KOPT-K1 (cell line): Measurements from ENCODE around the gene ZNF154.
A peak's percentile ranks its signal among the peaks of the same experiment; 100 is the strongest.

ENCODE experiments used
- H3K27ac ChIP-seq: fragments of 200-600 bp; sonication (generic); 2 replicates; pipeline ENCODE4 v1.5.1; 2016; ENCODE audit warnings: antibody characterized with exemption, mild to moderate bottlenecking, low read depth, low read length; ENCODE audit not compliant: poor library complexity, severe bottlenecking
- H3K36me3 ChIP-seq: fragments of 200-600 bp; sonication (generic); 2 replicates; pipeline ENCODE4 v1.5.1; 2017; ENCODE audit warnings: antibody characterized with exemption, mild to moderate bottlenecking, low read length, moderate library complexity; ENCODE audit not compliant: insufficient read depth
- H3K9me3 ChIP-seq: fragments of 200-600 bp; sonication (generic); 2 replicates; pipeline ENCODE4 v1.5.1; 2017; ENCODE audit warnings: antibody characterized with exemption, low read length, mild to moderate bottlenecking; ENCODE audit not compliant: insufficient read depth, poor library complexity, severe bottlenecking

Gene ZNF154

DNA sequence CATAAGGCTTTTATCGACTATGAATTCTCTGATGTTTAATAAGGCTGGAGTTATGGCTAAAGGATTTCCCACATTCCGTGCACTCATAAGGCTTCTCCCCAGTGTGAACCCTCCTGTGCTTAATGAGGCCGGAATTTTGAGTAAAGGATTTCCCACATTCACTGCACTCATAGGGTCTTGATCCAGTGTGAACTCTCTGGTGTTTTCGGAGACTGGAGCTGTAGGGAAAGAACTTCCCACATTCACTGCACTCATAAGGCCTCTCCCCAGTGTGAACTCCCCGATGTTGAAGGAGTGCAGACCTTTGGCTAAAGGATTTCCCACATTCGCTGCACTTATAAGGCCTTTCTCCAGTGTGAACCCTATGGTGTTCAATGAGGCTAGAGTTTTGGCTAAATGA, 7.4 kb downstream of the ZNF154 start:
- Histone ChIP-seq H3K9me3 (peaks cover 12% of the 10 kb centered on the region), H3K36me3 (peaks cover 98% of the 10 kb centered on the region), H3K27ac (no peak overlapping the region)

DNA sequence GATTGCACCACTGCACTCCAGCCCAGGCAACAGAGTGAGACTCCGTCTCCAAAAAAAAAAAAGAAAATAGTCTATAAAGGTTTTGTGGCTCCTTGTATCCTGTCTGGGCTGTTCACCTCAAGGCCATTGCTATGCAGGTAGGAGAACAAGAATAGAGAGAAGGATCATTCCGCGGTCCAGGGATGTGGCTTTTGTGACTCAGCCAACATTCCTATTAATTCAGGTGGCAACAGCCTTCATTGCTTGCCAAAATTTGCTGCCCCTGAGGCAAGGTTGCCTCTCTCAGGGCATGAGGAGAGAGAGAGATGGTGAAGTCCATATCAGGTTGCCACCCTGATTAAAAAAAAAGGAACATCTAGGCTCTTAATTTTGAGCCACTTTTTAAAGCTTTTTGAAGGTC, 19.3 kb downstream of the ZNF154 start:
- H3K9me3 ChIP-seq: peaks cover 65% of the 10 kb centered on the region
- H3K27ac ChIP-seq: no peak overlapping the region
- peaks cover 93% of the 10 kb centered on the region for H3K36me3 ChIP-seq

DNA sequence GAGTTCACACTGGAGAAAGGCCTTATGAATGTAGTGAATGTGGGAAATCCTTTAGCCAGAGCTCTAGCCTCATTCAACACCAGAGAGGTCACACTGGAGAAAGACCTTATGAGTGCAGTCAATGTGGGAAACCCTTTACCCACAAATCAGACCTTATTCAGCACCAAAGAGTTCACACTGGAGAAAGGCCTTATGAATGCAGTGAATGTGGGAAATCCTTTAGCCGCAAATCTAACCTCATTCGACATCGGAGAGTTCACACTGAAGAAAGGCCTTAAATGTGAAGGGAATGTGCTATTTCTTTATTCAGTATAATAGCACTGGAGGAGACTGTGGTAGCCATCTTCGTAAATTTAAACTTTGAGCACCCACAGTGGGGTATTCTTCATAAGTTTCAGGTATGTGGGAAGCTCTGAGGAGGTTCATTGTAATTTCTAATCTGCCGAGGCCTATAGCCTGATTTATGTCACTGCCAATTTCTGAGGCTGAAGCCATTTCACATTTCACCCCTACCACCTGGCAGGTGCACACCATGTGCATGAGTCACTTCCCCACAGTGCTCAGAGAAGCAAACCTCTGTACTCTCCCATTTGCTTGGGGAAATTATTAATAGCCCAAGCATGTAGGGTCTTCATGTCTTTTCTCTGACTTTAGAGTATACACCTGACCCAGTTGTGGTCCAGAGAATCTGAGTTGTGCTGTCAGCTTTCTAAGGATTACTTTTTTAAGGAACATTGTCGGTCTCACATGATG, 20.8 kb downstream of the ZNF154 start:
- peaks cover 94% of the 10 kb centered on the region for H3K36me3 ChIP-seq
- peaks cover 81% of the 10 kb centered on the region for H3K9me3 ChIP-seq

DNA sequence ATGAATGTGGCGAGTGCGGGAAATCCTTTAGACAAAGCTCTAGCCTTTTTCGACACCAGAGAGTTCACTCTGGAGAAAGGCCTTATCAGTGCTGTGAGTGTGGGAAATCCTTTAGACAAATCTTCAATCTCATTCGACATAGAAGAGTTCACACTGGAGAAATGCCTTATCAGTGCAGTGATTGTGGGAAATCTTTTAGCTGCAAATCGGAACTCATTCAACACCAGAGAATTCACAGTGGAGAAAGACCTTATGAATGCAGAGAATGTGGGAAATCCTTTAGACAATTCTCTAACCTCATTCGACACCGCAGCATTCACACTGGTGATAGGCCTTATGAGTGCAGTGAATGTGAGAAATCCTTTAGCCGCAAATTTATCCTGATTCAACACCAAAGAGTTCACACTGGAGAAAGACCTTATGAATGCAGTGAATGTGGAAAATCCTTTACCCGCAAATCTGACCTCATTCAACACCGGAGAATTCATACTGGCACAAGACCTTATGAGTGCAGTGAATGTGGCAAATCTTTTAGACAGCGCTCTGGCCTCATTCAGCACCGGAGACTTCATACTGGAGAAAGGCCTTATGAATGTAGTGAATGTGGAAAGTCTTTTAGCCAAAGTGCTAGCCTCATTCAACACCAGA, 21.5 kb downstream of the ZNF154 start:
- H3K9me3 ChIP-seq: peaks cover 86% of the 10 kb centered on the region
- H3K27ac ChIP-seq: no peak overlapping the region
- peaks cover 88% of the 10 kb centered on the region for H3K36me3 ChIP-seq

More for the DNA sequence above, 20.8 kb downstream of the ZNF154 start:
- no peak overlapping the region for H3K27ac ChIP-seq

DNA sequence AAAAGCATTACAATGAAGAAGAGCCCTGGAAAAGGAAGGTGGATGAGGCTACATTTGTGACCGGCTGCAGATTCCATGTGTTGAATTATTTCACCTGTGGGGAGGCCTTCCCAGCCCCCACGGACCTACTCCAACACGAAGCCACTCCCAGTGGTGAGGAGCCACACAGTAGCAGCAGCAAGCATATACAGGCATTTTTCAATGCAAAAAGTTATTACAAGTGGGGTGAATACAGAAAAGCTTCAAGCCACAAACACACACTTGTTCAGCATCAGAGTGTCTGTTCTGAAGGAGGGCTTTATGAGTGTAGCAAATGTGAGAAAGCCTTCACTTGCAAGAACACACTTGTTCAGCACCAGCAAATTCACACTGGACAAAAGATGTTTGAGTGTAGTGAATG, 22.3 kb downstream of the ZNF154 start:
- Histone ChIP-seq H3K27ac (no peak overlapping the region), H3K9me3 (peaks cover 86% of the 10 kb centered on the region), H3K36me3 (peaks cover 83% of the 10 kb centered on the region)

DNA sequence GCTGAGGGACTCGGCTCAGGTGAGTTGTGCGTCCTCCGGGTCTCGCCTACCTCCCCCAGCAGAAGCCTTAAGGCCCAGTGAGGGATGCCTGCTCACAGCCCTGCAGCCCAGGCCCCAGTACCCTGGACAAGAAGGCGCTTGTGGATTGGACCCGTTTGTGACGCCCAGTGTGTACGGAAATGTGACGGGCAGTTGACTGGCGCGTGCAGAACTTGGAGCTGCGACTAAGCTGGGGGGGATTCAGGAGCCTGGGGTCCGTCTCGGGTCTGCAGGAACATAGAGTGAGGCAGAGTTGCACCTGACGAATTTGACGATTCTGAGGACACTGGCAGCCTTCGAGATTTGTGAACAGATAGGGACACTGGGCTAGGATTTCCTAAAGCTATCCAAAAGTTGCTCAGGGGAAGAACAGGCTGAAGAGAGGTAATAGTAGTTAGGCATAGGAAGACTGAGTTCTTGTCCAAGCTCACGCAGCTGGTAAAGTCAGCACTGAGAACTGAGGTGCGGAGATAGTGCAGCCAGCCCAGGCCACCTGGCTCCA, 26.7 kb downstream of the ZNF154 start:
- H3K36me3 ChIP-seq: peaks cover 42% of the 10 kb centered on the region
- H3K27ac ChIP-seq: peak overlapping the region; percentile 78
- peaks cover 46% of the 10 kb centered on the region for H3K9me3 ChIP-seq

DNA sequence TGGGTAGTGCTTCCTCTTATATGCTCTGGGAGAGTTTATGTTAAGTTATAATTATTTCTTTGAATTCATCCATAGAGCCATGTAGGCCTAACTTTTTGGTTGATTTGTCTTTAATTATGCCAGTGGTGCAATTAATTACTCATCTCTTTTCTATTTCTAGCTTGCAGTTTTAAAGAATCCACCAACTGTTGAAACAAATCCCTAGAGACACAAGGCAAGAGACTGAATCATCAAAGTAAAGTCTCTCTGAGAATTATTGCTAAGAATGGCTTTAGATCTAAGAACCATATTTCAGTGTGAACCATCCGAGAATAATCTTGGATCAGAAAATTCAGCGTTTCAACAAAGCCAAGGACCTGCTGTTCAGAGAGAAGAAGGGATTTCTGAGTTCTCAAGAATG, 33.1 kb downstream of the ZNF154 start:
- Histone ChIP-seq H3K9me3 (no peaks in the 10 kb centered on the region), H3K36me3 (no peaks in the 10 kb centered on the region), H3K27ac (no peak overlapping the region)

DNA sequence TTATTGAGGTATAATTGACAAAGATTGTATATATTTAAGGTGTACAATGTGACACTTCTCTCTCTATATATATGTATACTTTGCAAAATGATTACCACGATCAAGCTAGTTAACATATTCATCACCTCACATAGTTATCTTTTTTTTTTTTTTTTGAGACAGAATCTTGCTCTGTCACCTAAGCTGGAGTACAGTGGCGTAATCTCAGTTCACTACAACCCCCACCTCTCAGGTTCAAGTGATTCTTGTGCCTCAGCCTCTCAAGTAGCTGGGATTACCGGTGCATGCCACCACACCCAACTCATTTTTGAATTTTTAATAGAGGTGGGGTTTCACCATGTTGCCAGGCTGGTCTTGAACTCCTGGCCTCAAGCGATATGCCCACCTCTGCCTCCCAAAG, 36.5 kb downstream of the ZNF154 start:
- no peaks in the 10 kb centered on the region for H3K9me3 ChIP-seq
- no peaks in the 10 kb centered on the region for H3K36me3 ChIP-seq
- no peak overlapping the region for H3K27ac ChIP-seq

DNA sequence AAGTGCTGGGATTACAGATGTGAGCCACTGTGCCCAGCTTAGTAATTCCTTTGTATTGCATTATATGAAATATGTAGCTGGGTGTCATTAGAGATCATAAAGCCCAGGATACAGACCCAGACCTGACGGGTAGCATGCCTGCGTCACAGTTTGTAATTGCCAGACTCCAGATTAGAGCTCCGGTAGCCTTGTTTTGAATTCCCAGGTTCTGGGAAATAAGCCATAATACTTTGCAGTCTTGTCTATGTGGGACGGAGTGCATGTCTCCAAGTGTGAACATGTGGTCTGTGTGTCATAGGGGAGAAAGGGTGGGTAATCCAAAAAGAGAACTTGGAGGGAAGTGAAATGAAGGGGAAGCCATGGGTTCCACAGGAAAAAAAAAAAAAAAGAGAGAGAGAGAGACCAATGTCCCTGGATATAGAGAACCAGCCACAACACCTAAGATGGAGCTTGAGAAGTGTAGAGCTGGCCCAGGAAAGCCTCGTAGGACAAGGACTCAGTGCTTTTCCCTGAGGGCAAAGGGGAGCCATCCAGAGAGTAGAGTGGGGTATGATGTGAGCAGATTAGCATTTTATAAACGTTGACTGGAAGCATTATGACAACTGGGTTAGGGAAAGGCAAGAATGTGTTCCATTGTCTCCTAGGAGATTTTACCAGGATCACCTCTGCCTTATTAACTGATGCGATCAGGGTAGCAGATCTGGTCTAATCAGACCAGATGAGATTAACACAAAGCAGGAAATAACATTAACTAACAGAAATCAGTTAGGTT, 37.7 kb downstream of the ZNF154 start:
- H3K36me3 ChIP-seq: no peaks in the 10 kb centered on the region
- H3K9me3 ChIP-seq: no peaks in the 10 kb centered on the region
- H3K27ac ChIP-seq: no peak overlapping the region

DNA sequence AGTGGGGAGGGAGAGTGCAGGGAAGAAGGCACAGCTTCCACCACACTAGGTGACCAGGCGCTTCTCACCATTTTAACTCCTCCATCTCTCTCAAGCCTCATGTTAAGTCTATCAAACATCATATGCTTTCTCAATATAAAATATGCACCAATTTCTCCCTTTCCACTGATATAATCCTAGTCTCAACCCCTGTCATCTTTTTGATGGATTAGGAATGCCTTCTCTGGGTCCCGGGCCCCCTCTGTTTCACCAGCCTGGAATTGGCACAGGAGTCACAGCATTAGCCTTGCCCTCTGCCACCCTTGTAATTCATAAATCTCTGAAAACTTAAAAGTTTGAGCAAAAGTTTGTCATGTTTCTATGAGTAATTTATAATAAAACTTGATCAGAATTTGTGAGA, 40.4 kb downstream of the ZNF154 start, which contains the start of gene ZSCAN4:
ZSCAN4 (plus strand) TSS at position 301 of the 400 bp plus-strand sequence. CDS start 7,211 bp downstream, outside the sequence.
- no peak within 1 kb of the TSS for H3K27ac ChIP-seq
- no peaks in the 10 kb centered on the region for H3K9me3 ChIP-seq
- H3K36me3 ChIP-seq: no peaks in the 10 kb centered on the region

DNA sequence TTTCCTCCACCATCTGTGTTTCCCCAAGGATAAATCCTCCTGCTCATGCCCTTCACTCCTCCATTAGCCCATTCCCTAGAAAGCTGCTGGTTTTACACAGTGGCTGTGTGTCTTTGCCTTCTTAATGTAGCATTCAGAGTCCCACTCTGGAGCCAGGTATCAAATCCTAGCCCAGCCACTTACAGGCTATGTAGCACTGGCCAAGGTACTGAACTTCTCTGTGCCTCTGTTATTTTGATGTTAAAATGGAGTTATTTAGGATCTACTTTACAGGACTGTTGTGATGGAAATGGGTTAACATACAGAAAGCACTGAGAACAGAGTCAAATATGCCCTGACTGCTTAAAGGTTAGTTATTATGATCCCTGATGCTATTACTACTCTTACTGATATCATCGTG, 41.8 kb downstream of the ZNF154 start:
- H3K9me3 ChIP-seq: no peaks in the 10 kb centered on the region
- no peak overlapping the region for H3K27ac ChIP-seq
- no peaks in the 10 kb centered on the region for H3K36me3 ChIP-seq

DNA sequence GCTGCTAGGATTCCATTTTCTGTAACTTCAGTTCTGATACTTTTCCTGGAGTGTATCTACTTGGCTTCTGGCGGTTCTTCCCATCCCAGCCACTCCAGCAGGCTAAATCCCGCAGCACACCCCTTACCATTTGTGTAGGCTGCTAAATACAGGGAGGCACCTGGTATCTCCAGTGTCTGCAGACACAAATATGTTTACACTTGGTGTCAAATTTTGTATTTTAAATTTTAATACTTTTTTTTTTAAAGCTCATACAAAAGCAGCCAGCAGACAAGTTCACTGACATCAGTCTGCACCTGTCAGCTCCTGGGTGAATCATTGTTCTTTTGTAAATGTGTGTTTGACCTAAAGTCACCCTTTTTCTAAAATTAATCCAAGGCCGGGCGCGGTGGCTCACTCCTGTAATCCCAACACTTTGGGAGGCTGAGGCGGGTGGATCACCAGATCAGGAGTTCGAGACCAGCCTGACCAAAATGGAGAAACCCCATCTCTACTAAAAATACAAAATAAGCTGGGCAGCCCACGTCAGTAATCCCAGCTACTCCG, 43.7 kb downstream of the ZNF154 start:
- Histone ChIP-seq H3K9me3 (no peaks in the 10 kb centered on the region), H3K27ac (no peak overlapping the region), H3K36me3 (no peaks in the 10 kb centered on the region)

DNA sequence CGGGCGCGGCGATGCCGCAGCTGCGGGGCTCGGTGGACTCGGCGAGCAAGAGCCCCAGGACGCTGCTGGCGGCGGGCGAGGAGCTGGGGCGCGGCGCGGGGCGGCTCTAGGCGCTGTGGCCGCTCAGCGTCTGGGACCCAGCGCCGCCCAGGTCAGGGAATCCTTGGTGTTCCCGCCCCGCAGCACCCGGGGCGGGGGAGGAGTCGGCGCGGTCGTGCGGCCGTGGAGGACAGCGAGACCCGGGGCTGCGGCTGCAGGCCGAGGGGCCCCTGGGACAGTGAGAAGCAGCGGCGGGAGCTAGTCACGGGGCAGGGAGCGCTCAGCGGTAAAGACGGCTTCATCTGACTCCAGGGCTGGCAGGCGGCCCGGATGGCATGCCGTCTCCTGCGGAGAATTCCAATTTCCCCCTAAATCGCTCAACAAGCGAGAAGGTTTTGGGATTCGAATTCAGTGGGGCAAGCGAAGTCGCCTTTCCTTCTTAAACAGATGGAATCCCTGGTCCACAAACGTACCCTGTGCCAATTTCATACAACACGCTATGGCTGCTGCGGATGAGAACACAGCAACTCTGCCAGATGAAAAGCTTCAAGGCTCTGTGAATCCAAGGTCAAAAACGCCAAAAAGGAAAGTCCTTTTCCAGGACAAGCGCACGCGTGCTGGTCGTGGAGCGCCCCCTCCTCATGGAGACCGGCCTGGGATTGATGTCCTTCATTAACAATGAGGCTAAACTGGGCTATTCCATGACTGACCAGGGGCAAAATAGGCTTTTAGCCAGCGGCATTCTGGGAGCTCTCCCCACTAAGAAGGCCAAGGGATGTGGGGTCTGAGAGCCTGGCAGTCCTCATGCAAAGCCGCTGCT, 44.5 kb downstream of the ZNF154 start:
- Histone ChIP-seq H3K36me3 (no peaks in the 10 kb centered on the region), H3K27ac (no peak overlapping the region), H3K9me3 (no peaks in the 10 kb centered on the region)

DNA sequence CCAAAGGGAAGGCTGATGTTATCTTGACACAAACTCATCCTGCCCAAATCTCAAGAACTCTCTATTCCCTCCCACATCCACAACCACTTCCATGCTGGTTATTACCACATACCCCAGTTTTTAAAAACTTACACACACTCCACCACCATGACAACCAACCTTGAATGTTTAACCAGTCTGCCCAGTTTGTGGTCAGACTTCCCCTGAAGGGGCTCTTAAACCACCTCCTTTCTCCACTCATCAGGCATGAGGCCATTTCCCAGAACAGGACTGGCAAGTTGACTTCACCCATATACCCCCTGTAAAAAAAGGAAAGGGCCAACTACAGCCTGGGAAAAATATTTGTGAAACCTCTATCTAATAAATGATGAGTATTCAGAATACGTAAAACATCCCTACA, 52.7 kb downstream of the ZNF154 start:
- Histone ChIP-seq H3K36me3 (no peaks in the 10 kb centered on the region), H3K9me3 (peaks cover 39% of the 10 kb centered on the region), H3K27ac (no peak overlapping the region)
